Epithelial cell of esophagus (primary cell): Measurements from ENCODE around the gene GUCA1A.
"Not testable (repeated sequence)": the region's sequence is repeated elsewhere in the genome, so short reads cannot be mapped to it uniquely, and the experiment has no call there.

Source experiments
- DNase-seq: peaks from one replicate; pipeline ENCODE4 v3.0.0; 2010; ENCODE audit warnings: low read depth
- H3K4me3 ChIP-seq: 2 replicates; pipeline ENCODE4 v1.5.1; 2011; ENCODE audit warnings: mild to moderate bottlenecking, low read length, control low read depth
- TF ChIP-seq, protein P1 (sequence below): IDR thresholded peaks from 2 replicates; pipeline ENCODE4 v1.5.1; 2011; ENCODE audit warnings: low read depth, mild to moderate bottlenecking, low read length, control low read depth, inconsistent platforms; ENCODE audit not compliant: insufficient read depth; ENCODE audit errors: missing control alignments

Gene GUCA1A

DNA sequence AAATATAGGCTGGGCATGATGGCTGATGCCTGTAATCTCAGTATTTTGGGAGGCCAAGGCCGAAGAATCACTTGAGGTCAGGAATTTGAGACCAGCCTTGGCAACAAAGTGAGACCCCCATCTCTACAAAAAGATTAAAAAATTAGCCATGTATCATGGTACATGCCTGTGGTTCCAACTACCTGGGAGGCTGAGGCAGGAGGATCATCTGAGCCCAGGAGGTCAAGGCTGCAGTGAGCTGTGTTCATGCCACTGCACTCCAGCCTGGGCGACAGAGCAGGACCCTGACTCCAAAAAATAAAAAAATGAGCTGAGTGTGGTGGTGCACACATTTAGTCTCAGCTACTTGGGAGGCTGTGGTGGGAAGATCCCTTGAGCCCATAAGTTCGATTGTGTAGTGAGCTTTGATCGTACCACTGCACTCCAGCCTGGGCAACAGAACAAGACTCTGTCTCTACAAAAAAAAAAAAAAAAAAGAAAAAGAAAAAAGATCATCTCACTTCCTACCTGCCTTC, 31.7 kb downstream of the GUCA1A start:
- TF ChIP-seq, protein P1, sequence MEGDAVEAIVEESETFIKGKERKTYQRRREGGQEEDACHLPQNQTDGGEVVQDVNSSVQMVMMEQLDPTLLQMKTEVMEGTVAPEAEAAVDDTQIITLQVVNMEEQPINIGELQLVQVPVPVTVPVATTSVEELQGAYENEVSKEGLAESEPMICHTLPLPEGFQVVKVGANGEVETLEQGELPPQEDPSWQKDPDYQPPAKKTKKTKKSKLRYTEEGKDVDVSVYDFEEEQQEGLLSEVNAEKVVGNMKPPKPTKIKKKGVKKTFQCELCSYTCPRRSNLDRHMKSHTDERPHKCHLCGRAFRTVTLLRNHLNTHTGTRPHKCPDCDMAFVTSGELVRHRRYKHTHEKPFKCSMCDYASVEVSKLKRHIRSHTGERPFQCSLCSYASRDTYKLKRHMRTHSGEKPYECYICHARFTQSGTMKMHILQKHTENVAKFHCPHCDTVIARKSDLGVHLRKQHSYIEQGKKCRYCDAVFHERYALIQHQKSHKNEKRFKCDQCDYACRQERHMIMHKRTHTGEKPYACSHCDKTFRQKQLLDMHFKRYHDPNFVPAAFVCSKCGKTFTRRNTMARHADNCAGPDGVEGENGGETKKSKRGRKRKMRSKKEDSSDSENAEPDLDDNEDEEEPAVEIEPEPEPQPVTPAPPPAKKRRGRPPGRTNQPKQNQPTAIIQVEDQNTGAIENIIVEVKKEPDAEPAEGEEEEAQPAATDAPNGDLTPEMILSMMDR: no peak

GRCh38 chr6:42207559-42207958, 34.4 kb downstream of the GUCA1A start:
- DNase-seq, H3K4me3 ChIP-seq: not testable (repeated sequence)

More for the DNA sequence above, 31.7 kb downstream of the GUCA1A start:
- no peak for DNase-seq
- H3K4me3 ChIP-seq: no peak overlapping the region

DNA sequence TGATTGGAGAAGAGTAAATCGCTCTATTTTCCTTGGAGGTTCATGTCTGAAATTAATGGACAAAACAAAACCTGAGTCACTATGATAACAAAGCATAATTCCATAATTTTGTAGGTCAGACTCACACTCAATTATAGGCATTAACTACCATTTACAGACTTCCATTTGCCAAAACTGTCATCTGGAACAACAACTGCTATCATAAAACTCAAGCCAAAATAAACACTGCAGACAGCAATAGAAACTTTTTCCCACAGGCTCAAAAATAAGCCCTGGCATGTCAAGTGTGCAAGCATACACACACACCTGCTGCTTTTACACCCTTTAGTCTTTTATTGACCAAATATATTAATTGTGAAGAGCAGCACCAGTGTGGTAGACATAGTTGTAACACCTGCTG, 37.4 kb downstream of the GUCA1A start:
- H3K4me3 ChIP-seq: no peak overlapping the region
- no peak for DNase-seq
- TF ChIP-seq, protein P1: no peak

- TF ChIP-seq, protein P1: no peak
- H3K4me3 ChIP-seq: no peak overlapping the region
- DNase-seq: no peak
These were observed 38.6 kb downstream of the GUCA1A start for GRCh38 chr6:42211726-42212125.

GRCh38 chr6:42212442-42212841, 39.3 kb downstream of the GUCA1A start:
- H3K4me3 ChIP-seq: no peak overlapping the region
- DNase-seq: no peak
- TF ChIP-seq, protein P1: no peak

DNA sequence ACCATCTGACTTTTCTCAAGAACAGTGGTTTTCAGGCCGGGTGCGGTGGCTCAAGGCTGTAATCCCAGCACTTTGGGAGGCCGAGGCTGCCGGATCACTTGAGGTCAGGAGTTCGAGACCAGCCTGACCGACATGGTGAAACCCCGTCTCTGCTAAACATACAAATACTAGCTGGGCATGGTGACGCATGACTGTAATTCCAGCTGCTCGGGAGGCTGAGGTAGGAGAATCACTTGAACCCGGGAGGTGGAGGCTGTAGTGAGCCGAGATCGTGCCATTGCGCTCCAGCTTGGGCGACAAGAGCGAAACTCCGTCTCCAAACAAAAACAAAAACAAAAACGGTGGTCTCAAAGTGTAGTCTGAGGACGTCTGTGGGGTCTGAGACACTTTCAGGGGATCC, 43.3 kb downstream of the GUCA1A start:
- not testable (repeated sequence) for DNase-seq
- peak overlapping the region; percentile 99 for H3K4me3 ChIP-seq

- no peak for DNase-seq
- TF ChIP-seq, protein P1: no peak
- H3K4me3 ChIP-seq: peak overlapping the region; percentile 99
These were observed 44.0 kb downstream of the GUCA1A start for GRCh38 chr6:42217157-42217518.

- TF ChIP-seq, protein P1: no peak
- peak within 1 kb of the TSS; percentile 99 for H3K4me3 ChIP-seq
- peak; percentile 95 for DNase-seq
These were observed 44.6 kb downstream of the GUCA1A start, which contains the start of gene MRPS10 for GRCh38 chr6:42217519-42218367. Gene MRPS10, minus strand, starts transcription at chr6:42217861. Its CDS starts 12 bp downstream, at chr6:42217849.
